CD14-positive monocyte (primary cell): ENCODE results near the gene TMEM14C. TPM values are rescaled to one million over a fixed set of nuclear protein-coding genes. Genes with fewer than 3 reads are reported as not detected.

Experiments
- DNase-seq, 3 donors: peaks; one replicate each; pipeline ENCODE4 v3.0.0-alpha.2; 2011 to 2022
- H2AFZ ChIP-seq: 2 replicates; pipeline ENCODE4 v1.6.0; 2012; ENCODE audit warnings: mild to moderate bottlenecking, low read depth, low read length, inconsistent platforms; ENCODE audit not compliant: insufficient read depth, poor library complexity, severe bottlenecking
- H3K27ac ChIP-seq, 2 donors: 1 replicate in 1 of 2; 2 replicates in 1 of 2; pipeline ENCODE4 v1.5.1; 2012 to 2013; ENCODE audit warnings: low read length in 2 of 2, control low read depth in 1 of 2, inconsistent platforms in 1 of 2, low read depth in 1 of 2, mild to moderate bottlenecking in 1 of 2
- H3K27me3 ChIP-seq, 2 donors: one replicate each; pipeline versions ENCODE4 v1.6.0 to v1.6.1; 2011 to 2013; ENCODE audit warnings: low read length in 2 of 2; ENCODE audit not compliant: control insufficient read depth in 2 of 2, insufficient read depth in 2 of 2
- H3K36me3 ChIP-seq, 2 donors: replicated peaks in 1 of 2; 1 replicate in 1 of 2; 2 replicates in 1 of 2; pipeline versions ENCODE4 v1.5.1 to v1.6.1; 2012 to 2013; ENCODE audit warnings: low read length in 2 of 2, control low read depth in 1 of 2, inconsistent platforms in 1 of 2, mild to moderate bottlenecking in 1 of 2; ENCODE audit not compliant: insufficient read depth in 2 of 2, control insufficient read depth in 1 of 2
- H3K4me1 ChIP-seq, 2 donors: 1 replicate in 1 of 2; 2 replicates in 1 of 2; pipeline versions ENCODE4 v1.5.1 to v1.6.1; 2012 to 2013; ENCODE audit warnings: low read length in 2 of 2, control low read depth in 1 of 2, inconsistent platforms in 1 of 2, mild to moderate bottlenecking in 1 of 2, moderate library complexity in 1 of 2; ENCODE audit not compliant: insufficient read depth in 2 of 2, control insufficient read depth in 1 of 2
- H3K4me2 ChIP-seq: replicated peaks from 2 replicates; pipeline ENCODE3; 2012; ENCODE audit warnings: low read length, moderate library complexity, mild to moderate bottlenecking; ENCODE audit not compliant: poor library complexity, severe bottlenecking; ENCODE audit errors: extremely low read depth
- H3K4me3 ChIP-seq, 3 experiments: fragments of 200-600 bp in 1 of 3; sonication (generic) in 1 of 3; replicated peaks in 1 of 3; 1 replicate in 2 of 3; 2 replicates in 1 of 3; pipeline ENCODE4 v1.5.1; 2011 to 2013; ENCODE audit warnings: low read length in 3 of 3, mild to moderate bottlenecking in 3 of 3, control low read depth in 2 of 3, low read depth in 2 of 3, inconsistent platforms in 1 of 3, moderate library complexity in 1 of 3
- H3K79me2 ChIP-seq: 2 replicates; pipeline ENCODE4 v1.6.0; 2012; ENCODE audit warnings: mild to moderate bottlenecking, control low read depth, inconsistent platforms, low read length, moderate library complexity; ENCODE audit not compliant: insufficient read depth
- H3K9ac ChIP-seq: 2 replicates; pipeline ENCODE4 v1.6.0; 2017; ENCODE audit warnings: low read length, mild to moderate bottlenecking; ENCODE audit not compliant: insufficient read depth, poor library complexity, severe bottlenecking
- H3K9me3 ChIP-seq, 2 donors: replicated peaks in 1 of 2; 1 replicate in 1 of 2; 2 replicates in 1 of 2; pipeline versions ENCODE4 v1.5.1 to v1.6.1; 2012 to 2013; ENCODE audit warnings: low read length in 2 of 2, control low read depth in 1 of 2; ENCODE audit not compliant: control insufficient read depth in 1 of 2, insufficient read depth in 1 of 2
- H4K20me1 ChIP-seq: 2 replicates; pipeline ENCODE4 v1.6.0; 2012; ENCODE audit warnings: mild to moderate bottlenecking, low read length, control low read depth, moderate library complexity; ENCODE audit not compliant: insufficient read depth
- H3K27ac Mint-ChIP-seq, 7 donors: one replicate each; pipeline ENCODE4 v1.8.0; 2020; ENCODE audit warnings: mild to moderate bottlenecking in 7 of 7, mixed read lengths in 7 of 7, moderate library complexity in 6 of 7, inconsistent platforms in 2 of 7
- H3K27me3 Mint-ChIP-seq, 3 donors: one replicate each; pipeline ENCODE4 v1.8.0; 2021 to 2022; ENCODE audit warnings: low read depth in 3 of 3, mild to moderate bottlenecking in 3 of 3, mixed read lengths in 3 of 3, moderate library complexity in 3 of 3, inconsistent platforms in 1 of 3
- H3K36me3 Mint-ChIP-seq, 2 donors: one replicate each; pipeline ENCODE4 v1.8.0; 2020; ENCODE audit warnings: mixed read lengths in 2 of 2, inconsistent platforms in 1 of 2, mild to moderate bottlenecking in 1 of 2
- H3K4me1 Mint-ChIP-seq: one replicate; pipeline ENCODE4 v1.8.0; 2020; ENCODE audit warnings: mild to moderate bottlenecking, mixed read lengths
- H3K4me3 Mint-ChIP-seq, 2 donors: one replicate each; pipeline ENCODE4 v1.8.0; 2020; ENCODE audit warnings: mild to moderate bottlenecking in 2 of 2, mixed read lengths in 2 of 2, moderate library complexity in 1 of 2
- H3K9me3 Mint-ChIP-seq, 7 donors: one replicate each; pipeline ENCODE4 v1.8.0; 2020 to 2022; ENCODE audit warnings: mixed read lengths in 7 of 7, mild to moderate bottlenecking in 6 of 7, moderate library complexity in 6 of 7, inconsistent platforms in 2 of 7
- WGBS: methylation state at CpG from one replicate; pipeline ENCODE4 v1.1.5; 2013; ENCODE audit warnings: missing lambda C conversion rate; ENCODE audit not compliant: insufficient coverage; 5-methylcytosine and 5-hydroxymethylcytosine counted together
- intact Hi-C, 2 donors: fragments of 100-400 bp; cut with micrococcal nuclease; formaldehyde crosslinking; loops; one replicate each; pipeline versions ENCODE4 v1.15.0 to v1.15.1; 2023
- polyA plus RNA-seq, 3 donors: library from polyadenylated mRNA; depleted of rRNA in 1 of 3; unstranded in 2 of 3; stranded (reverse) in 1 of 3; fragments of 300-500 nt in 2 of 3; fragments of >200 nt in 1 of 3; fragmentation: Illumina TruSeq in 2 of 3; gene quantifications; 1 replicate in 2 of 3; 2 replicates in 1 of 3; pipeline ENCODE4 v1.2.3, GENCODE V29; 2012 to 2021
- TF ChIP-seq, protein P1 (sequence below): fragments of 200-600 bp; IDR thresholded peaks from one replicate; pipeline ENCODE4 v1.8.0; 2022; ENCODE audit warnings: antibody characterized with exemption, mild to moderate bottlenecking

The TMEM14C gene
- polyA plus RNA-seq, 3 donors: 67.7 to 242 (median 184) TPM

GRCh38 chr6:10763006-10763405, 40.1 kb downstream of the TMEM14C start:
- Histone ChIP-seq H4K20me1 (peaks cover 10% of the 10 kb centered on the region), H3K27ac (no peak overlapping the region), H3K9ac (no peak overlapping the region), H3K4me1 (no peaks in the 10 kb centered on the region), H3K4me3 (no peak overlapping the region), H3K9me3 (no peaks in the 10 kb centered on the region), H3K4me2 (no peak overlapping the region), H2AFZ (no peak overlapping the region), H3K36me3 (peaks cover under 1 to 13% of the 10 kb centered on the region in 2 donors), H3K79me2 (no peaks in the 10 kb centered on the region), H3K27me3 (no peaks in the 10 kb centered on the region)
- WGBS: 100% methylated on average over 1 of the region's 2 CpGs
- Mint-ChIP-seq H3K27ac (no peak overlapping the region), H3K4me1 (peaks cover 5% of the 10 kb centered on the region), H3K36me3 (peaks cover 29 to 35% of the 10 kb centered on the region in 2 donors), H3K27me3 (no peaks in the 10 kb centered on the region), H3K9me3 (no peaks in the 10 kb centered on the region), H3K4me3 (no peak overlapping the region)
- TF ChIP-seq, protein P1, sequence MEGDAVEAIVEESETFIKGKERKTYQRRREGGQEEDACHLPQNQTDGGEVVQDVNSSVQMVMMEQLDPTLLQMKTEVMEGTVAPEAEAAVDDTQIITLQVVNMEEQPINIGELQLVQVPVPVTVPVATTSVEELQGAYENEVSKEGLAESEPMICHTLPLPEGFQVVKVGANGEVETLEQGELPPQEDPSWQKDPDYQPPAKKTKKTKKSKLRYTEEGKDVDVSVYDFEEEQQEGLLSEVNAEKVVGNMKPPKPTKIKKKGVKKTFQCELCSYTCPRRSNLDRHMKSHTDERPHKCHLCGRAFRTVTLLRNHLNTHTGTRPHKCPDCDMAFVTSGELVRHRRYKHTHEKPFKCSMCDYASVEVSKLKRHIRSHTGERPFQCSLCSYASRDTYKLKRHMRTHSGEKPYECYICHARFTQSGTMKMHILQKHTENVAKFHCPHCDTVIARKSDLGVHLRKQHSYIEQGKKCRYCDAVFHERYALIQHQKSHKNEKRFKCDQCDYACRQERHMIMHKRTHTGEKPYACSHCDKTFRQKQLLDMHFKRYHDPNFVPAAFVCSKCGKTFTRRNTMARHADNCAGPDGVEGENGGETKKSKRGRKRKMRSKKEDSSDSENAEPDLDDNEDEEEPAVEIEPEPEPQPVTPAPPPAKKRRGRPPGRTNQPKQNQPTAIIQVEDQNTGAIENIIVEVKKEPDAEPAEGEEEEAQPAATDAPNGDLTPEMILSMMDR: no peak
- intact Hi-C loops: no loop called here
- DNase-seq: no peak

GRCh38 chr6:10769419-10769818, 46.5 kb downstream of the TMEM14C start:
- Histone ChIP-seq H3K9me3 (no peaks in the 10 kb centered on the region), H2AFZ (no peak overlapping the region), H3K4me3 (no peak overlapping the region), H4K20me1 (no peaks in the 10 kb centered on the region), H3K4me1 (no peaks in the 10 kb centered on the region), H3K9ac (no peak overlapping the region), H3K4me2 (no peak overlapping the region), H3K36me3 (peaks cover 3 to 31% of the 10 kb centered on the region in 2 donors), H3K27ac (no peak overlapping the region), H3K27me3 (no peaks in the 10 kb centered on the region), H3K79me2 (no peaks in the 10 kb centered on the region)
- peaks cover 28 to 34% of the 10 kb centered on the region in 2 donors for H3K36me3 Mint-ChIP-seq
- intact Hi-C loops: no loop called here
- no peak for DNase-seq
- H3K27me3 Mint-ChIP-seq: no peaks in the 10 kb centered on the region
- H3K4me1 Mint-ChIP-seq: peaks cover 4% of the 10 kb centered on the region
- 100% methylated on average over 2 of the region's 3 CpGs for WGBS
- TF ChIP-seq, protein P1: no peak
- H3K4me3 Mint-ChIP-seq: no peak overlapping the region
- no peaks in the 10 kb centered on the region for H3K9me3 Mint-ChIP-seq
- H3K27ac Mint-ChIP-seq: no peak overlapping the region
